GM12873 (cell line): ENCODE data around the gene REP15.

ENCODE experiments used
- CTCF ChIP-seq: IDR thresholded peaks from 2 replicates; pipeline ENCODE4 v1.5.1; 2012; ENCODE audit warnings: low read depth, mild to moderate bottlenecking, moderate library complexity, low read length, control low read depth; ENCODE audit not compliant: insufficient read depth; ENCODE audit errors: missing control alignments

Gene REP15

GRCh38 chr12:27667540-27667939, 28.7 kb upstream of the REP15 start:
- TF ChIP-seq CTCF: no peak

GRCh38 chr12:27672051-27672450, 24.2 kb upstream of the REP15 start:
- no peak for TF ChIP-seq CTCF

GRCh38 chr12:27672643-27673042, 23.6 kb upstream of the REP15 start:
- no peak for TF ChIP-seq CTCF

GRCh38 chr12:27673101-27673718, 23.0 kb upstream of the REP15 start:
- no peak for TF ChIP-seq CTCF

GRCh38 chr12:27674989-27675388, 21.3 kb upstream of the REP15 start:
- no peak for TF ChIP-seq CTCF

GRCh38 chr12:27680619-27681018, 15.6 kb upstream of the REP15 start:
- no peak for TF ChIP-seq CTCF

GRCh38 chr12:27682534-27682933, 13.7 kb upstream of the REP15 start:
- TF ChIP-seq CTCF: no peak
